HG02970 (cell line): Measurements from ENCODE around the gene CORO2B.

Source experiments
- ATAC-seq: cut with Tn5 transposase; IDR thresholded peaks from one replicate; pipeline ENCODE4 v1.9.1; 2021; ENCODE audit warnings: mild to moderate bottlenecking, moderate library complexity, moderate number of reproducible peaks; ENCODE audit not compliant: unreplicated experiment, low FRiP score

The CORO2B gene

DNA sequence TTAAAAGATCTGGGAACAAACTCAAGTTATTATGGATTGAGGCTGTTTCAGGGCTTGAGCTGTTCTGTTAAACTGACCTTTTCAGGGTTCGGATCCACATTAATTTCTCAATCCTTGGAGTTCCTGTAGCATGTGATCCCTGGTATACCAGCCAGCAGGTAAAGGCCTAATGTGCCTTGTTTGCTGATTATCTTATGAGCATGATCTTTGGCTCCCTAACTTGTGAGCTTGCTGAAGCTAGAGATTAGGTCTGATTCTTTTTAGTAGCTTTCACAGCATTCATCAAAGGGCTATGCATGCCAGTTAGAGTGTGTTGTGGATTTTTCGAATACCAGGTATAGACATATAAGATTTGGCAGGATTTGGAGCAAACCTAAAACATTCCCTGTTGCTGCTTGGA, 10.3 kb downstream of the CORO2B start:
- no peak for ATAC-seq

DNA sequence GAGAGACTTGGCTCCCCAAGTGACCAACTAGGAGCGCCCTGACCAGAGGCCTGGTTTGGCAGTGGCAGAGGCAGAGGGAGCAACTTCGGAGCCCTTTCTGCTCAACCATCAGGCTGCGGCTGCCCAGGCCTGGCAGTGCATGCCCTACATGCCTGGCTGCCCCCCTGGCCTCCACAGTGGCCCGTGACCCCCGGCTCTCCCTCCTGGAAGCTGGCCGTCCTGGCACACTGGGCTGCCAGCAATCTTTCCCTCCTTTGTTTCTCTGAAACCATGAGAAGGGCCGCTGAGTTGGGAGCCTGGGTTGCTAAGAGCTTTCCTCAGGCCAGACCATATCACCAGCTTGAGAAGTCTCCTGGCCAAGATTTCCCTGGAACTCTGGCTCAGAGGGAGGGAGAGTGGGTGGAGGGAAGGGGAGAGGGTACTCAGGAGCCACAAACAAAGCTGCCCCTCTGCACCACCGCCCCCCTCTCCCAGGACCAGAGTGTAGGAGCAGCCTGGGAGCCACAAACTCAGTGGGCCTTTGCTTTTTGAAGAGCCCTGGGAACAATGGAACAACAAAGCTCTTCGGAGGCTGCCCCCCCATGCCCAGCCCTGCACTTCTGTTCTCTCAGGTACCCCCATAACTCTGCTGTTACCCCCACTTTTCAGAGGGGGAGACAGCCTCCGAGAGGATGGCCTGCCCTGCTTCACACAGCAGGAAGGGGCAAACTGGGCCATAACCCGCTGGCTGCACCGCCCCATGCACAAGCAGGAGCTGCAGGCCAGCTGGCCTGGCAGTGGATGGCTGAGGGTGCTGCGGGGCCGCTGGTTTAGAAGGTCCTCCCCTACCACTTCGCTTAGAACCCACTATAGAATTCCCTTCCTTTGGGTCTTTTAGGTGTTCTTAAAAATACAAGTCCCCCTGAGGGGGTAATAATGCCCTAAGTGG, 11.3 kb downstream of the CORO2B start:
- no peak for ATAC-seq

DNA sequence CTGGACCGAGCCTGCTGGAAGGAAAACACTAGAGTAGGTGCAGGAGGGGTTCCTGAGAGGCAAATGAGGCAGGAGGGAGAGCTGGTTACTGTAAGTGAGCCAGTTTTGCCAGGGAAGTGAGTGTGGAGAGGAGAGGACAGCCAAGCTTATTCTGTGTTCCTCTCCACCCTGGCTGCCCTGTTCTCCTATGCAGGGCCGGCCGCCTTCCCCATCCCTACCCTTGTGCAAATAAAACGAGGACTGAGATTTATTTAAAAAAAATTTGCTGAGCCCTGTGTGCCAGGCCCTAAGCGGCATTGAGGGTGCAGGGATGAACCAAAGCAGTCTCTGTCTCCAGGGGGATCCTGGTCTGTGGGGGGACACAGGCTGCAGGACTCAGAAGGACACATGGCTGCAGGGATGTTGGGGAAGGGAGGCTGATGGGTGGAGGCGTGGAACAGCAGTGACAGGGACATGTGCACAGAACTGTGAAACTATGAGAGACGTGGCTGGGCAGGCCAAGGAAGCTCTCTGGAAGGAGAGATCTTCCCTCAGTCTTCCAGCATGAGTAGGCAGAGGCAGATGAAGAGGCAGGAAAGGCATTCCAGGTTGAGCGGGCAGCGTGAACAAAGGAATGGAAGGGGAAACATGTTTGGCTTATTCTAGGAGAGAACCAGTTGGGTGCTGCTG, 12.1 kb downstream of the CORO2B start:
- ATAC-seq, result no peak

- no peak for ATAC-seq
Observed at GRCh38 chr15:68592054-68592453, 13.3 kb downstream of the CORO2B start.

- ATAC-seq, result no peak
Observed at GRCh38 chr15:68592544-68592943, 13.8 kb downstream of the CORO2B start.

DNA sequence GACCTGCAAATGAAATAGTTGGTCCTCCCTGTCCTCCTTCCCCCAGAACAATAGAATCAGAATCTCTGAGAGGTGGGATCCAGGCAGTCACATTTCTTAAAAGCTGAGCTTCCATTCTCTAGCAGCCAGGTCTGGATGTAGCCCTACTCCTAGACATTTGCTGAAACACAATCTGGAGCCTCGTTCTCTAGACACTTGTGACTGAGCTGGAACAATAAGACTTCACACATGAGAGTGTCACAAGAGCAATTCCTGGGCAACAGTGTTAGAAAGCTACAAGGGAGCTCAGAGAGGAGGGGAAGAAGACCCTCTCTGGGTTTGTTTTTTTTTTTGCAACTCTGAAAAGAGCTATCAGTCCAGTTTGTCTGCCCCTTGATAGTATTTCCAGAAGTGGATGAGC, 14.5 kb downstream of the CORO2B start:
- no peak for ATAC-seq

GRCh38 chr15:68593828-68594532, 15.2 kb downstream of the CORO2B start:
- ATAC-seq, result no peak

- ATAC-seq, result no peak
Observed at GRCh38 chr15:68594533-68595259, 15.9 kb downstream of the CORO2B start.

- no peak for ATAC-seq
Observed at GRCh38 chr15:68595260-68595564, 16.4 kb downstream of the CORO2B start.

DNA sequence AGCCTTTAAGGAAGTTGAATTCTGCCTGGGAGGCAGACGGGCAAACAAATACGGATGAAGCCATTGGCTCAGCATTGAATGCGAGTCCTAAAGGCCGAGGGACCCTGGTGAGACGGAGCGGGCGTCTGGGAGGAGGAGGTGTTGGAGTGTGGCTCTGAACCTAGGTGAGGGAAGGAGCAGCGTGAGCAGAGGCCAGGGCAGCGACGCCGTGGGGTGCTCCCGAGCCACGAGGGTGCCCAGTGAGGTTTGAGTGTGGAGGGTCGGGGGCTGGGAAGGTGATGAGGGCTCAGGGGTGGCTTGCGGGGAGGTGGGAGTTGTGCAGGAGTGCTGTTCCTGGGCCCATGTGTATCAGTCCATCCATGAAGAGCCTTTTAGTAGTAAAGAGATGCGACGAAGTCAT, 17.0 kb downstream of the CORO2B start:
- no peak for ATAC-seq

- ATAC-seq, result no peak
Observed at GRCh38 chr15:68596691-68597090, 17.9 kb downstream of the CORO2B start.

DNA sequence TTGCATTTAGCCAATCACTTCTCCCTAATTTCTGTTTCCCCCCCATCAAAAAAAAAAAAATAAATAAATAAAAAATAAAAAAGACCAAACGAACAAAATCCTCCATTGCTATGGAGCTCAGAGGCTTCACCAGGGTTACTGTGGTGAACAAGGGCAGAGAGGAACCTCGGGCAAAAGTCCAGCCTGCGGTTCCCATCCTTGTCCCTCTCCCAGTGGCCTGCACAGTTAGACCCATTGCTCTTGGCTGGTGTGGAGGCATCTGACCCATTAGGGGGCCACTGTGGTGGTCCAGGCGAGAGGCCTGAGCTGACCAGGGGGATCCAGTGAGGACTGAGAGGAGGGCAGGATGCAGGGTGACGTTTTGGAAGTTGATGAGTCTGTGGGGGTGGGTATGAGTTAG, 18.8 kb downstream of the CORO2B start:
- no peak for ATAC-seq

DNA sequence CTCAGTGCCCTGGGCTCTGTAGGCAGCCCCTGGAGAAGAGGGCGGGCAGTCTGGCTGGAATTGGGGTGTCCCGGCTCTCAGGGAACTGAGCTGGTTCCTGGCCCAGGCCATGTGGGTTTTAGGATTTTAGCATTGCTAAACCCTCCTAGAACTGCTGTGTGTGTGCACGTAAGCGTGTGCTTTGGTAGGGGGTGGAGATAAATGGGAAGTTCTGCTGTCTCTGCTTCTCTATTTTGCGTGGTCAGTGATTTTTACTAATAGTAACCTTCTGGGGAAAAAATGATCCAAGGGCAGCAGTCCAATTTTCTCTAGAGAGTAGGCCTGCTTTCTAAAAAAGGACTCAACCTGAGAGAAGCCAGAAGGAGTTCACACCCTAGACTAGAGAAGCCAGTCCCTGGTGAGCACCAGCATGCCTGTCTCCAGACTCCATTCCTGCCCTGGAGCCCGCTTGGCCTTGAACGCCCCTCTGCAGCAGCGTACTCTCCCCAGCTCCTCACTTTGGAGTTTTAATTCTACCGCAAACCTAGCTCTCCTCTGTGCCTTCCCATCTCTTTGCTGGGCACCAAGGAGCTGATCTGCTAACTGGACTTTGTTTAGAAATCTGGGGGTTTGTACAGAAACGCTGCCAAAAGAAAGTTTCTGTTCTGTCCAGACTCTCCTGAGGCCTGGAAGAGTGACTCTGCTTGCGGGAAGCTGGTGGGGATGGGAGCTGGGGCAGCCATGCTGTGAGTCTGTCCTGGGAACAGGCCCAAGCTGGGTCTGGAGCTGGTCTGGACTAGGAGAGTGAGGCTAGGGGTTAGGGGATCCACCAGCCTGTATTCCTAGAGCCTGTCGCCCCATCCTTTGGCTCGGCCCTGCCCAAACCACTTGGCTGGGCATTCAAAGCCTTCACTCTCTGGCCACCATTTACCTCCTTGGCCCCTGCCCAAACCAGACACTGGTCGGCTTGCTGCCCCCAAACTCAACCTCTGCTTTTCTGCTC, 19.7 kb downstream of the CORO2B start:
- no peak for ATAC-seq

- ATAC-seq, result no peak
Observed at GRCh38 chr15:68599153-68599545, 20.4 kb downstream of the CORO2B start.

DNA sequence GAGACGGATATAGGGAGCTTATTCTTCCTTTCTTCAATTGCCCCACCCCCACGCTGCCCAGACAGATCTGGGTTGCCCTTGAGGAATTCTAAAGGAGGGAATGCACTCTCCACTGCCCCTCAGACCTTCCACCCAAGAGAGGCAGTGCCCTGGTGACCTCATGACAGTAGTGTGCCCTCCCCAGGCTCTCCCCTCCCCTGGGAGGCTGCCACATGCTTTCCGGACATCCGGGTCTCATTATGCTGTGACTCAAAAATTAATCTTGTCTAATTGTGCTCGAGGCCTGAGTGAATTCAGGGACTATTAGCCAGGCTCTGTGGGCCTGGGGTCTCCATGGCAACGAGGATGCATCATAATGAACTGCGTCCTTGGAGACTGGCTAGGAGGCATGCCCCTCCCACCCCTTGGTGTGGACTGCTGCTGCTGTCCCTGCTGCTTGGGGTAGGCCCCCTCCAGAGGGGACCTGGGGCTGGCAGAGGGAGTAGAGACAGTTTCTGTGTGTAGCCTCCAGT, 20.8 kb downstream of the CORO2B start:
- no peak for ATAC-seq

DNA sequence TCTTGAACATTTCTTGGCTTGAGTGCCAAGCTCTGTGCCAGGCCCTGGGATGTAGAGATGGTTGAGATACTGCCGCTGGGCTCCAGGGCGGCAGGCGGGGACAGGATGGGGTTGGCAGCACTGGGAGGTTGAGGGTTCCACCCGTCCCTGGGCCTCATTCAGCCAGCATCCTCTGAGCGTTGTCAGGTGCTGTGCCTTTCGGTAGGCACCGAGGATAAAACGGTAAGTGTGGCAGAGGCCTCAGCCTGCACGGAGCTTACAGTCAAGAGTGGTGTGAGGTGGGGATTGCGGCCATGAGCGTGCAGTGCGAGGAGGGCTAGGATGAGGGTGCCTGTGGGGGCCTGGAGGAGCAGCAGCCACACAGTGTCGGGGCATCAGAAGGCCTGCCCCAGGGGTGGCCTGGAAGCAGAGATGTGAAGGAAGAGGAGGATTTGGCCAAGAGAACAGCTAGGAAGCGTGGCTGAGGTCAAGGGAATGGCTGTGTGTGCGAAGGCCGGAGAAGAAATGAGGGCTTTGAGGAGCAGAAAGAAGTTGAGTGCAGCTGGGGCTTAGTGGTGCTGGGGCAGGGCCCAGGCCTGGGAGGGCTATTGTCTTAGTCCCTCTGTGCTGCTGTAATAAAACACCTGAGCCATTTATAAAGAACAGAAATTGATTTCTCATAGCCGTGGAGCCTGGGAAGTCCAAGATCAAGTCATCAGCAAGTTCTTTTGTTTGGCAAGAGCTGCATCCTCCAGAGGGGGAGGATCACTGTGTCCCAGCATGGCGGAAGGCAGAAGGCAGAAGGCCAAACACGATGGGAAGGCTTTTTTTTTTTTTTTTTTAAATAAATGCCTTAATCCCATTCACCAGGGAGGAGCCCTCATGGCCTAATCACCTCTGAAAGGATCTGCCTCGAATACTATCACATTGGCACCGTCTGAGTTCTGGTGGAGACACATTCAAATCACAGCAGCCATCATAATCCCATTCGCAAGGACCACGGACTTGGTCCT, 22.7 kb downstream of the CORO2B start:
- ATAC-seq, result no peak

- ATAC-seq, result no peak
Observed at GRCh38 chr15:68602459-68603215, 23.8 kb downstream of the CORO2B start.

DNA sequence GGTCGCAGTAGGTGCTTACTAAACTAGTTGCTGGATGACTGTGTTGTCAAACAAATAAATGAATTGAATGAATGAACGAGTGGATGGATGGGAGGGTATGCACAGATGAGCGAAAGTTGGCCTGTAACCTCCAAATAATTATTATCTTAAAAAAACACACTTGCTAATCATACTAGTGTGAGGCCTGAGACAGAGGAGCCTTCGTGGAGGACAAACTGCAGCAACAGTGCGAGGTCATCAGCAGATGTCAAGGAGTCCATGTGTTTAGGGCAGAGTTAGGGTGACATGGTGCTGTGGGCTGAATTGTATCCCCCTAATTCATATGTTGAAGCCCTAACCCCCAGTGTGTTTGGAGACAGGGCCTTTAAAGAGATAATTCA, 24.4 kb downstream of the CORO2B start:
- ATAC-seq, result no peak
